Activated naive CD4-positive, alpha-beta T cell (primary cell): ENCODE results near the gene MAPK8.

Experiments
- DNase-seq, 4 experiments: peaks; one replicate each; lab custom pipeline; 2025; lab: John Stamatoyannopoulos, UW

MAPK8 gene

GRCh38 chr10:48292616-48293015, 13.9 kb upstream of the MAPK8 start:
- no peak for DNase-seq

- no peak for DNase-seq
These were observed 12.0 kb upstream of the MAPK8 start for GRCh38 chr10:48294431-48294830.

- no peak for DNase-seq
These were observed 9.8 kb upstream of the MAPK8 start for GRCh38 chr10:48296576-48297098.

- DNase-seq: no peak
These were observed 7.4 kb upstream of the MAPK8 start for GRCh38 chr10:48299066-48299465.

GRCh38 chr10:48299692-48300091, 6.8 kb upstream of the MAPK8 start:
- DNase-seq: no peak

GRCh38 chr10:48300556-48300955, 5.9 kb upstream of the MAPK8 start:
- no peak for DNase-seq

GRCh38 chr10:48302515-48303476, 3.7 kb upstream of the MAPK8 start:
- DNase-seq: no peak

- no peak for DNase-seq
These were observed 592 bp upstream of the MAPK8 start for GRCh38 chr10:48305905-48306264.

GRCh38 chr10:48306870-48307710, 613 bp downstream of the MAPK8 start:
- DNase-seq: peak; percentile 53 to 75 (median 60)

GRCh38 chr10:48307711-48308018, 1.2 kb downstream of the MAPK8 start:
- DNase-seq: no peak

GRCh38 chr10:48309711-48310226, 3.3 kb downstream of the MAPK8 start:
- DNase-seq: no peak

GRCh38 chr10:48314107-48314506, 7.6 kb downstream of the MAPK8 start:
- no peak for DNase-seq

- DNase-seq: no peak
These were observed 9.8 kb downstream of the MAPK8 start for GRCh38 chr10:48316236-48316635.

GRCh38 chr10:48317321-48317990, 11.0 kb downstream of the MAPK8 start:
- no peak for DNase-seq

- DNase-seq: no peak
These were observed 15.5 kb downstream of the MAPK8 start for GRCh38 chr10:48322017-48322416.

GRCh38 chr10:48324580-48324979, 18.1 kb downstream of the MAPK8 start:
- no peak for DNase-seq

- DNase-seq: no peak
These were observed 23.8 kb downstream of the MAPK8 start for GRCh38 chr10:48330269-48330668.

- DNase-seq: no peak
These were observed 25.0 kb downstream of the MAPK8 start for GRCh38 chr10:48331436-48331835.

GRCh38 chr10:48332166-48332870, 25.8 kb downstream of the MAPK8 start:
- no peak for DNase-seq

GRCh38 chr10:48332871-48333216, 26.4 kb downstream of the MAPK8 start:
- no peak for DNase-seq

GRCh38 chr10:48333856-48334255, 27.4 kb downstream of the MAPK8 start:
- DNase-seq: no peak

- DNase-seq: no peak
These were observed 29.3 kb downstream of the MAPK8 start for GRCh38 chr10:48335788-48336187.
